GM12878 (cell line): Measurements from ENCODE around the gene FAT1. TPM values are rescaled to one million over a fixed set of nuclear protein-coding genes. Genes with fewer than 3 reads are reported as not detected.

Source experiments
- ATAC-seq: fragments of 200-7000 bp; cut with Tn5 transposase; 3 replicates; pipeline ENCODE4 v1.9.1; 2020; ENCODE audit warnings: mild to moderate bottlenecking, moderate library complexity
- BruUV-seq: library from RNA; stranded (reverse); fragments of 400-500 nt; replicated peaks from 2 replicates; lab custom pipeline; 2021; lab: Mats Ljungman, UMichigan
- CTCF ChIA-PET: fragments of 300-600 bp; sonication (Branson Sonifier 250); formaldehyde crosslinking; extraction: SDS; loops from one replicate; lab custom pipeline; 2021; ENCODE audit warnings: inconsistent platforms; lab: Yijun Ruan, JAX
- POLR2A ChIA-PET: fragments of 350-600 bp; formaldehyde crosslinking; extraction: SDS; loops from one replicate; lab custom pipeline; 2021; ENCODE audit warnings: inconsistent platforms; lab: Charles Lee
- RAD21 ChIA-PET: fragments of 300-600 bp; sonication (Branson Sonifier 250); formaldehyde crosslinking; loops from one replicate; lab custom pipeline; 2023; ENCODE audit warnings: antibody characterized with exemption; ENCODE audit not compliant: unreplicated experiment; lab: Charles Lee
- SMC1A ChIA-PET: fragments of 300-600 bp; sonication (Branson Sonifier 250); formaldehyde crosslinking; loops from one replicate; lab custom pipeline; 2023; ENCODE audit not compliant: unreplicated experiment, uncharacterized antibody; lab: Charles Lee
- DNase-seq: peaks from one replicate; pipeline ENCODE4 v3.0.0-alpha.2; 2011; ENCODE audit warnings: low read depth, low spot score
- FAIRE-seq: peaks from 3 replicates; lab custom pipeline; 2011; peaks lifted over from hg19 to GRCh38; lab: Jason Lieb, UNC
- H2AFZ ChIP-seq: 2 replicates; pipeline ENCODE4 v1.6.0; 2011; ENCODE audit warnings: low read depth, low read length, control low read depth; ENCODE audit not compliant: control insufficient read depth
- H3K27ac ChIP-seq: 2 replicates; pipeline ENCODE4 v1.5.1; 2011; ENCODE audit warnings: control low read depth; ENCODE audit not compliant: control insufficient read depth, insufficient read depth
- H3K27me3 ChIP-seq, 2 experiments: replicated peaks in 1 of 2; 2 replicates each; pipeline versions ENCODE4 v1.6.0 to v1.6.1; 2011; ENCODE audit warnings: low read length in 1 of 2; ENCODE audit not compliant: control insufficient read depth in 2 of 2, insufficient read depth in 2 of 2
- H3K36me3 ChIP-seq, 2 experiments: 2 replicates each; pipeline ENCODE4 v1.5.1; 2011; ENCODE audit warnings: low read length in 1 of 2; ENCODE audit not compliant: control insufficient read depth in 2 of 2, insufficient read depth in 2 of 2
- H3K4me1 ChIP-seq: 2 replicates; pipeline ENCODE4 v1.6.1; 2011; ENCODE audit warnings: mild to moderate bottlenecking, low read length, moderate library complexity, mixed read lengths; ENCODE audit not compliant: control insufficient read depth, insufficient read depth
- H3K4me2 ChIP-seq: 2 replicates; pipeline ENCODE4 v1.6.0; 2011; ENCODE audit warnings: control low read depth; ENCODE audit not compliant: control insufficient read depth, insufficient read depth
- H3K4me3 ChIP-seq: fragments of 200-600 bp; sonication (generic); 2 replicates; pipeline ENCODE4 v1.5.1; 2016
- H3K79me2 ChIP-seq: 2 replicates; pipeline ENCODE4 v1.6.0; 2011; ENCODE audit warnings: low read length; ENCODE audit not compliant: control insufficient read depth, insufficient read depth
- H3K9ac ChIP-seq: 2 replicates; pipeline ENCODE4 v1.8.0; 2011; ENCODE audit warnings: low read length, control low read depth, mixed read lengths; ENCODE audit not compliant: control insufficient read depth, insufficient read depth
- H3K9me3 ChIP-seq: replicated peaks from 3 replicates; pipeline ENCODE4 v1.5.1; 2011; ENCODE audit warnings: mild to moderate bottlenecking, low read length; ENCODE audit not compliant: control insufficient read depth, insufficient read depth
- H4K20me1 ChIP-seq: 2 replicates; pipeline ENCODE4 v1.6.0; 2011; ENCODE audit not compliant: control insufficient read depth, insufficient read depth
- BMI1 ChIP-seq: fragments of 450-650 bp; IDR thresholded peaks from 2 replicates; pipeline ENCODE4 v1.6.1; 2016; ENCODE audit warnings: mild to moderate bottlenecking, moderate library complexity, borderline replicate concordance
- HCFC1 ChIP-seq: fragments of 150-350 bp; IDR thresholded peaks from 2 replicates; pipeline ENCODE4 v1.6.1; 2014; ENCODE audit warnings: low read length
- IRF4 ChIP-seq: IDR thresholded peaks from 2 replicates; pipeline ENCODE4 v1.6.1; 2011; ENCODE audit warnings: low read depth, low read length
- JUNB ChIP-seq: IDR thresholded peaks from 2 replicates; pipeline ENCODE4 v1.6.1; 2016; ENCODE audit warnings: antibody characterized with exemption, mild to moderate bottlenecking
- NFIC ChIP-seq: IDR thresholded peaks from 2 replicates; pipeline ENCODE4 v1.6.1; 2012; ENCODE audit warnings: low read depth, mild to moderate bottlenecking, inconsistent platforms, low read length, moderate library complexity
- NFXL1 ChIP-seq: fragments of 450-650 bp; IDR thresholded peaks from 2 replicates; pipeline ENCODE4 v1.6.1; 2017; ENCODE audit warnings: antibody characterized with exemption, mild to moderate bottlenecking, borderline replicate concordance
- TCF3 ChIP-seq: IDR thresholded peaks from 2 replicates; pipeline ENCODE4 v1.6.1; 2012; ENCODE audit warnings: low read depth, mild to moderate bottlenecking, low read length, borderline replicate concordance; ENCODE audit not compliant: insufficient read depth
- TCF7 ChIP-seq: IDR thresholded peaks from 2 replicates; pipeline ENCODE4 v1.6.1; 2014; ENCODE audit warnings: antibody characterized with exemption, borderline replicate concordance
- WGBS: methylation state at CpG from one replicate; pipeline ENCODE4 v1.1.6; 2016; ENCODE audit warnings: low lambda C conversion rate; ENCODE audit not compliant: insufficient replicate concordance, insufficient coverage; ENCODE audit errors: missing lambda C conversion rate; 5-methylcytosine and 5-hydroxymethylcytosine counted together
- in situ Hi-C: fragments of 300-500 bp; cut with MboI; formaldehyde crosslinking; loops from 9 replicates; pipeline ENCODE4 v1.14.3; 2018; ENCODE audit warnings: mixed read lengths
- intact Hi-C: fragments of 100-400 bp; cut with micrococcal nuclease; formaldehyde crosslinking; loops from one replicate; pipeline ENCODE4 v1.14.2; 2022; ENCODE audit not compliant: unreplicated experiment
- polyA plus RNA-seq, 11 experiments: library from polyadenylated mRNA; depleted of rRNA in 4 of 11; unstranded in 6 of 11; stranded (reverse) in 5 of 11; fragments of >200 nt; fragmentation: Nextera tagmentation in 4 of 11; fragmentation: Illumina TruSeq in 1 of 11; extraction: Ambion mirVana in 4 of 11; extraction: Trizol in 1 of 11; gene quantifications; 1 replicate in 1 of 11; 2 replicates in 10 of 11; pipeline versions ENCODE4 v1.2.1 to v1.2.3, GENCODE V29; 2011 to 2016; ENCODE audit warnings: inconsistent platforms in 2 of 11, missing spikeins in 2 of 11, low read depth in 1 of 11
- total RNA-seq, 4 experiments: library from RNA; depleted of rRNA in 3 of 4; stranded (reverse); fragments of >200 nt in 3 of 4; fragmentation: Illumina TruSeq in 1 of 4; extraction: Trizol in 1 of 4; gene quantifications; 2 replicates each; pipeline versions ENCODE4 v1.2.1 to v1.2.3, GENCODE V29; 2013 to 2021
- TF ChIP-seq, protein P1 (sequence below): IDR thresholded peaks from 2 replicates; pipeline ENCODE4 v1.6.1; 2012; ENCODE audit warnings: low read depth, low read length, improper control_type of control experiment

FAT1 gene
- total and polyA plus RNA-seq, 10 of the 15 experiments (the other 5 are each of a cell fraction or from before 2014, with no cell fraction given): 0.04 to 11.8 (median 0.11) TPM; not detected in 1

DNA sequence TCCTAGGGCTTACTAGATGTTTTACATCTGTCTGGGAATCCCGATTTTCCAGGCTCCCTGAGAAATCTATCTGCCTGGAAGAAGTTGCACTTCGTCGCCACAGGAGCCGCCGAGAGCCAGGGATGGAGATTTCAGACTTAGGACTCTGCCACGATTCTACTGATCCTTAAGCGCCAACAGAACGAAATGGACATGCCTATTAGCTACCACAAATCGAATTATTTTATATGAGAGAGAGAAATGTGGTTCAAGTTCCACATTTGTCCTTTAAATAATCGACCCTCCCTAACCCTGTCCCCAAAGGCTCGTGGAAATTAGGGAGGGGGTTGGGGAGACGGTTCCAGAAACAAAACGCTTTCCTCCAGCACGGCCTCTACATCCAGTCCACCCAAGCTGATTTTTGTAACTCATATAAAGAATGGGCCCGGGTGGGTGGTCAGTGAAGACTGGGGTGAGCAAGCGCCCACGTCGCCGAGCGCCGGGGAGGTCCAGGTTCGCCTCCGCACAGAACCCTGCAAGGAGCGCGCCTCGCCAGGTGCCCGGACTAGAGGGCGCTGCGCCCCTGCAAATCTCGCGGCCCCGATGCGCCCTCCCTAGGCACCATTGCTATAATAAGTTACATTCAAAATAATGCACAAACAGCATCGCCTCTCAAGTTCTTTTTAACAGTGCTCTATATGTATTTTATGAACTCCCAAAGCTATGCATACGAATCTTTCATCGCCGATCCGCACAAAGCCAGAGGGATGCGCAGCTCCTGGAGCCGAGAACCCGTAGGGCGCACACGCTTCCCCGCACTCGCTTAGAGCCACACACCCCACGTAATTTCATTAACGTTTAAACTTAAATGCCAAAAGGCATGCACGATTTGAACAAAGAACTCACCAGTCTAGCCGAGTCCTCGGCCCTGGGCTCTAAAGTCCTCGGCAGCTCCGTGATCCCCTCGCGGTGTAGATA is 2.1 kb upstream of the FAT1 start:
- ChIA-PET RAD21 (no interaction called here), SMC1A (no interaction called here), CTCF (no interaction called here), POLR2A (no interaction called here)
- Histone ChIP-seq H3K36me3 (no peaks in the 10 kb centered on the region), H3K27me3 (no peaks in the 10 kb centered on the region), H3K4me1 (no peaks in the 10 kb centered on the region), H2AFZ (no peak overlapping the region), H3K27ac (no peak overlapping the region), H3K79me2 (no peaks in the 10 kb centered on the region), H3K4me3 (no peak overlapping the region), H3K4me2 (no peak overlapping the region), H4K20me1 (no peaks in the 10 kb centered on the region), H3K9me3 (no peaks in the 10 kb centered on the region; the same call in 2 of the 3 replicates), H3K9ac (no peak overlapping the region)
- no TSS peak for BruUV-seq
- in situ Hi-C loops (no loop called here), intact Hi-C loops (no loop called here)
- peak; percentile 40; the same call in 2 of the 3 replicates for ATAC-seq
- DNase-seq: no peak
- FAIRE-seq: no peak
- TF ChIP-seq IRF4 (no peak), TCF3 (no peak), JUNB (no peak), TCF7 (no peak), HCFC1 (no peak), BMI1 (no peak), NFIC (no peak), NFXL1 (no peak)
- TF ChIP-seq, protein P1, sequence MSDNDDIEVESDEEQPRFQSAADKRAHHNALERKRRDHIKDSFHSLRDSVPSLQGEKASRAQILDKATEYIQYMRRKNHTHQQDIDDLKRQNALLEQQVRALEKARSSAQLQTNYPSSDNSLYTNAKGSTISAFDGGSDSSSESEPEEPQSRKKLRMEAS: no peak
- 49% methylated on average over 54 of the region's 54 CpGs for WGBS
